Measurements from ENCODE around the gene SESTD1. TPM values are rescaled to one million over a fixed set of nuclear protein-coding genes. Genes with fewer than 3 reads are reported as not detected.

The SESTD1 gene
- total and polyA plus RNA-seq, 2 of the 8 experiments (the other 6 are each of a cell fraction or from before 2014, with no cell fraction given), result 5.2 to 49.6 TPM

GRCh38 chr2:179106342-179106675 lies 158.3 kb downstream of the SESTD1 start:
- Histone ChIP-seq H3K79me1 (ENCODE audit: low read depth, low read length) (no peaks in the 10 kb centered on the region), H4K8ac (ENCODE audit: extremely low read depth, insufficient read depth, low read length) (no peak overlapping the region), H2BK120ac (replicated peaks; ENCODE audit: low read depth, low read length) (no peak overlapping the region), H3K4me3 (ENCODE audit: extremely low read depth in 1 of 4, insufficient read depth in 2 of 4, low read depth in 3 of 4, low read length in 4 of 4) (no peak overlapping the region), H3K27ac (ENCODE audit: low read depth, low read length) (no peak overlapping the region), H2AFZ (ENCODE audit: low read length) (no peak overlapping the region), H3K27me3 (replicated peaks in 1 of 4; ENCODE audit: control insufficient read depth in 3 of 4, extremely low read depth in 1 of 4, insufficient read depth in 3 of 4, low read length in 3 of 4) (no peaks in the 10 kb centered on the region), H3K4me2 (ENCODE audit: insufficient read depth in 1 of 2, low read depth in 2 of 2, low read length in 2 of 2) (no peak overlapping the region), H3K18ac (ENCODE audit: extremely low read depth, low read length) (no peak overlapping the region), H2BK15ac (ENCODE audit: low read length) (no peak overlapping the region), H3K9me3 (ENCODE audit: insufficient read depth in 2 of 2, low read depth in 1 of 2, low read length in 1 of 2) (no peaks in the 10 kb centered on the region), H3K14ac (ENCODE audit: insufficient read length) (no peak overlapping the region), H2BK20ac (ENCODE audit: low read length) (no peak overlapping the region), H3K4me1 (replicated peaks in 1 of 4; ENCODE audit: control insufficient read depth in 3 of 4, insufficient read depth in 4 of 4, low read length in 3 of 4) (0 out of 7 replicates have a peak, but pooled peaks cover 0 to 1% (median 0%) of the 10 kb centered on the region in 4 experiments), H4K20me1 (replicated peaks in 1 of 2; ENCODE audit: control insufficient read depth in 1 of 2, insufficient read depth in 2 of 2, low read length in 2 of 2) (no peaks in the 10 kb centered on the region), H3K36me3 (ENCODE audit: control insufficient read depth in 2 of 4, insufficient read depth in 4 of 4, low read length in 3 of 4) (peaks cover 0 to 6% (median 2%) of the 10 kb centered on the region in 4 experiments; a peak in 3 of 8 replicates), H2BK5ac (ENCODE audit: low read depth, low read length) (no peak overlapping the region), H3K23ac (ENCODE audit: insufficient read length) (no peak overlapping the region), H3K79me2 (ENCODE audit: control insufficient read depth in 1 of 2, insufficient read depth in 2 of 2, low read length in 2 of 2) (no peaks in the 10 kb centered on the region), H3K9ac (replicated peaks in 1 of 4; ENCODE audit: extremely low read depth in 1 of 4, low read depth in 3 of 4, low read length in 3 of 4) (no peak overlapping the region), H3K23me2 (ENCODE audit: low read depth, low read length) (no peaks in the 10 kb centered on the region), H4K5ac (ENCODE audit: insufficient read length, low read depth, low read length) (no peak overlapping the region), H3K4ac (replicated peaks; ENCODE audit: insufficient read length, low read depth, low read length) (no peak overlapping the region), H2AK5ac (ENCODE audit: low read depth, low read length) (no peak overlapping the region), H4K91ac (replicated peaks; ENCODE audit: insufficient read length, low read length) (no peak overlapping the region), H3K56ac (replicated peaks; ENCODE audit: insufficient read length, low read depth, low read length) (no peak overlapping the region), H2BK12ac (ENCODE audit: low read depth, low read length) (no peak overlapping the region)
- POLR2A ChIA-PET (ENCODE audit: partially characterized antibody), result no interaction called here
- TF ChIP-seq TBP (IDR thresholded peaks at IDR 0.05; ENCODE audit: low read depth, low read length) (no peak), SP4 (IDR thresholded peaks at IDR 0.05; ENCODE audit: low read length) (no peak), BCL11A (IDR thresholded peaks at IDR 0.05; ENCODE audit: low read depth in 2 of 2, low read length in 2 of 2) (no peak), KDM1A (IDR thresholded peaks at IDR 0.05; ENCODE audit: borderline replicate concordance, low read length) (no peak), BACH1 (IDR thresholded peaks at IDR 0.05; ENCODE audit: low read length) (no peak)
- DNase-seq (ENCODE audit: low read depth in 1 of 2, low spot score in 2 of 2) (no peak), FAIRE-seq (no peak)
- CTCF ChIA-PET (ENCODE audit: partially characterized antibody), result interaction anchor here (1.1 to 1.9 kb wide), 3 partner anchors 12 to 86 kb away, joined by 3 to 8 read pairs (median 4); no protein-coding TSS in a partner anchor
- 81% methylated on average over 4 of the region's 4 CpGs; no CpG with 5 or more reads in 1 of the 2 experiments for WGBS, 2 experiments (ENCODE audit: extremely low coverage in 1 of 2, insufficient coverage in 1 of 2, insufficient read length in 1 of 2, insufficient replicate concordance in 2 of 2, low coverage in 1 of 2, low lambda C conversion rate in 2 of 2, missing lambda C conversion rate in 1 of 2)
